ELR (cell line): ENCODE measurements around the gene MID1.
A peak's percentile ranks its signal among the peaks of the same experiment; 100 is the strongest.
"Not testable (repeated sequence)": the region's sequence is repeated elsewhere in the genome, so short reads cannot be mapped to it uniquely, and the experiment has no call there.

Source experiments
- DNase-seq: peaks from one replicate; pipeline ENCODE4 v3.0.0-alpha.2; 2015; ENCODE audit warnings: low read depth

The MID1 gene

DNA sequence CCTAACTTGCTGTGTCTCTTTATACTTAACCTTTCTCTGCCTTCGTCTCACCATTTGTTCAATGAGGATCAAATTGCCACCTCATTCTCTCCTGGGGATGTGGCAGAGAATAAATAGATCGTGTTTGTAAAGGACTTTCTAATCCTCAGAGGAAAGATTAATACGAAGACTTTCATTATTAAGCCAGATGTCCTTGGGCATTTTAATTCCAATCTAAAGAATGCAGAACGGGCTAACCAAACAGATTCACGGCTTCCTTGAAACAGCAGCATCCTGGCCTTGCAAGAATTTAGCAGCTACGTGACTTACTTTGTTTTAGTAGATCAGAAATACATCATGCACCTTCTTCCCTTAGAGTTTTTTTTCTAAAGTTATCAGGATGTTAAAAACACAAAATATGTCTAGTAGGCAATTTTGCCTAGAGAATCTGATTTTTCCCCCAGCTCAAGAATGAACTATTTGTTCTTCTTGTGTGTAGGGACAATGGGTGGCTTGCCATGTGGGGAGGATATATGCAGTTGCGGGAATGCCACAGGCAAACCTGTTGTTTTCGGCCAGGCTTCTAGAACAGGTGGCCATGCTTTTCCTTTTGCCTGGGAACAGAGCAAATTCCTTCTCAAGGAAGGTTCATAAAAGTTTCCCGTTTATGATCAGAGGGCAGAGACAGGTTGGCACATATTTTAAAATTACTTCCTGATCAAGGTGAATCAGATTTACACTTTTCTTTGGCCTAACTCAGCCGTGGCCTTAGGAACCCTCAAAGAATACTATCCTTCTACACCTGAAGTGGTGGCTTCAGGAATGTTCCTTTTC is 3.0 kb downstream of the MID1 start:
- no peak for DNase-seq

- peak; percentile 71 for DNase-seq
Measured at GRCh38 chrX:10615931-10616774, 4.2 kb downstream of the MID1 start.

GRCh38 chrX:10612215-10612614 is 8.2 kb downstream of the MID1 start:
- peak; percentile 78 for DNase-seq

GRCh38 chrX:10611441-10612090 is 8.8 kb downstream of the MID1 start:
- DNase-seq = no peak

GRCh38 chrX:10608099-10608498 is 12.3 kb downstream of the MID1 start:
- peak; percentile 55 for DNase-seq

GRCh38 chrX:10607233-10607632 is 13.2 kb downstream of the MID1 start:
- DNase-seq = no peak

DNA sequence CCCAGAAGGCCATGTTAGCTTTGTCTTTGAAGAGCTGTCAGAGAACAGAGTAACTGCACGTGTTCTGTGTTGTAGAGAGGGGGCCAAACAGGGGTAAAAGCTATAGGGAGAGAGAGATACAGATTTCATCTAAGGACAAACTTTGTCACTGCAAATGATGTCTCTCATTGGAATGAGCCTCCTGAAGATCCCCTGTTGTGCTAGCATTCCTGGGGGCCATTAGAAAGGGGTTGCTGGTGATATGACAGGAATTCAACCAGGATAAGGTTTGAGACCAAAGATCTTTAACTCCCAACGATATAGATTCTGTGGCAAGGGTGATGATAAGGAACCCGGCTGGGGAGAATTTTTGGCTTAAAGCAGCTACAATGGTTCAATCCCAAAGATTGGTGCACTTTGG is 16.8 kb downstream of the MID1 start:
- no peak for DNase-seq

GRCh38 chrX:10602646-10603045 is 17.7 kb downstream of the MID1 start:
- DNase-seq = no peak

DNA sequence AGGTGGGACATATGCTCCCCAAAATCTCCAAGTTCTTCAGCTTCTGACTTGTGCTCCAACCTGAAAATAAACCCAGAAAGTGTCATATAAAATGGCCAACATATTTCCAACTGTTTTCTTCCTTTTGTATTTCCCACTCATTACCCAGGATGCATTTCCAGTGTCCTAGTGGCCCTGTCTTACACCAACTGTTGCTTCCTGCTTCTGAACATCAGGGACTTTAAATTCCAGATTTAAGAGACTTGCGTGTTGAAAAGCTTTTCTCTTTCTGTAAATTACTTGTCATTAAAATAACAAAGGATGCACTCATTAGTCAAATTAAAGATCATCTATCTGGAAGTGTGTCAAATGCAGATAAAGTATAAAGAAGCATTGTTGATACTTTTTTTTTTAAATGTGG is 19.9 kb downstream of the MID1 start:
- no peak for DNase-seq

DNA sequence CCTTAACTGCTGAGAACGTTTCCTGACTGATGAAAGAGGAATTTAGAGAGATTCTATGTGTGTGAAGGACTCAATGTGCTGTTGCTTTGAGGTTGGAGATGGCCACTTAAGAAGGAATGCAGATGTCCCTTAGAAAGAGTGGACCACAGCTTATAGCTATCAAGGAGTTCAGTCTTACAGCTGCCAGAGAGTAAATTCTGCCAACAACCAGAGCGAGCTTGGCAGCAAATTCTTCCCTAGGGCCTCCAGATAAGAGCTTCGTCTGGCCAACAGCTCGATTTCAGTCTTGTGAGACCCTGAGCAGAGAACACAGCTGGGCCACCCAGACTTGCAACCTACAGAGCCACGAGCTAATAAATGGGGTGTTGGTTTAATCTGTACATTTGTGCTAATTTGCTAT is 21.8 kb downstream of the MID1 start:
- DNase-seq = no peak

DNA sequence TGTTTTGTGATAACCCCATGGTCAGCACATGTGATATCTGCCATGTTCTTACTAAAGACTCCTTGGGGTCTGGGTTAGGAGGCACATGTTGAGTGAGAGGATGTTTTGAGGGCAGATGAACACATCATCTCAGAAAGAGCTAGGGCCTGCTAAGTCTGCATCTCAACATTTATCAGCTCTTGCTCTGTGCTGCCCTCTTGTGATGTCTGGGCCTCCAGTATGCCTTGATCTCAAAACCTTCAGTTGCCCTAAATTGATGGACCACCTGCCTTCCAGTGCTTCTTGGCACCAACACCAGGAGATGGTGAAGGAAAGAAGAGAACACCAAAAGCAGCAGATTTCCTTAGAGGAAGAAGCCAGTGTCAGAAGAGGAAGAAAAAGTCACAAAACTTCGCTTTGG is 22.5 kb downstream of the MID1 start:
- DNase-seq = peak; percentile 51

GRCh38 chrX:10591363-10592335 is 28.7 kb downstream of the MID1 start:
- DNase-seq = no peak

- not testable (repeated sequence) for DNase-seq
Measured at GRCh38 chrX:10589787-10590186, 30.6 kb downstream of the MID1 start.

GRCh38 chrX:10589098-10589497 is 31.3 kb downstream of the MID1 start:
- DNase-seq = no peak

DNA sequence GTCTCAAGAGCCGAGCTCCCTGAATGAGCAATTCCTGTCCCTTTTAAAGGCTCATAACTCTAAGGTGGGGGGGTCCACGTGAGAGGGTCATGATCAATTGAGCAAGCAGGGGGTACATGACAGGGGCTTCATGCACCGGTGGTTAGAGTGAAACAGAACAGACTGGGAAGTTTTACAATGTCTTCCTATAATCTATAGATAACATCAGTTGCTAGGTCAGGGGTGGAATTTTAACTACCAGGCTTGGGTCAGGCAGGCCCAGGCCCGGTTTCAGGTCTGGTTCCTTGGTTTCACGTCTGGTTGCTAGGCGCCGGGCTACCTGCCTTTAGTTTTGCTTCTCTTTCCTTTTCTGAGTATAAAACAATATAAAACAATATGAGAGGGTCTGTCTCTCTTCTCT is 35.5 kb downstream of the MID1 start:
- not testable (repeated sequence) for DNase-seq

- peak; percentile 56 for DNase-seq
Measured at GRCh38 chrX:10582945-10583344, 37.4 kb downstream of the MID1 start.

- DNase-seq = peak; percentile 21
Measured at GRCh38 chrX:10582215-10582733, 38.1 kb downstream of the MID1 start.

DNA sequence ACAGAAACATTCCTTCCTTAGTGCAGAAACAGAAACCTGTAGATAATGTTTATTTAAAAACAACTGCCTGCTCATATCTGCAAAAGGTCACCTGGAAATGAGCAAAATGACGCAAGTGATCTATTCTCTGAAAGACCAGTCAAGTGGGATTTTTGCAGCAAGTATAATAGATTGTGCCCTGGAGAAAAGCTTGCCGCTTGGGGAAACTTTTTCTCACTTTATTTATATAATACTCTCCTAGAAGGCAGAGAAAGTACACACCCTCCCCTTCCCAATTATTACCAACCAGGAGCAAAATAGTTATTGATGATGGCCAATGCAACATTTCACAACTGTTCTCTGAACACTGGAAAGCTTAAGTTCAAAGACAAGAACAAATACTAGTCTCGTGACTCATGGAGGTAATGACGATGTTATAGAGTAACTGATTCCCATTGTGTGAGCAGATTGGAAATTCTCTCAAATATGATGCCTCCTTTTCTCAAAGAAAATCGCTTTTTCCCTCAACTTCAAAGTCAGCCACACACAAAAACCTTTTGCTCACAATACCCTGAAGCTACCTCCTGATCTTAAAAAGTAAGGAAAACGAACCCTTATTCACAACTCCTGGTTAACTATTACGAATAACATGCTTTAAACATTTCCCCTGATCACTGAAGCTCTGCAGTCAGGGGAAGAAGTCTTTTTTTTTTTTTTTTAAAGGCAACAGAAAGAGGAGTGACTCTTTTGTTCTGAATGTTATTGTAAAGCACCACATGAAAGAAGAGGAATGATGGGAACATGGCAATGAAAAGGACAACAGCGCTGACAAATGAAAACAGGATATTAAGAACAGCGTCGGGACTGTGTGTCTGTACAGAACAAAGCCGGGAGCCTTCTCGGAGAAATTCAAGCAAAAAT is 41.0 kb downstream of the MID1 start:
- peak; percentile 80 for DNase-seq

DNA sequence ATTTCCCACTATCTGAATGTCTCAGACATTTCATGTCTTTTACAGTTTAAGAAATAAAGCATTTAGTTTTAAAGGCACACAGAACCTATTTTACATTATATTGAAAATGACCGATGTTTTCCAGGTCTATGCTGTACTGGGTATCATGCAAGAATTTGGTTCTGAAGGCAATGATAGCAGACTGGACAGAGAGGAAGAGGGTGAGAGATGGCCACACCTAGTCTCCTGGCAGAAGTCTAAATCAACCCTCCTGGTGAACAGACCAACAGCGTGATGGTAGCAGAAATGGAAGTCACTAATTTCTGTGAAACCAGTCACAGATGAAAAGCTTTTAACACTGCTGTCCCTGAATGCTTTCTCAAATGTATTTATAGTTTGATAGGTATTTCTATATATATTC is 41.9 kb downstream of the MID1 start:
- DNase-seq = no peak

- no peak for DNase-seq
Measured at GRCh38 chrX:10577853-10578252, 42.5 kb downstream of the MID1 start.
